Activated T-cell treated with anti-CD3 and anti-CD28 coated beads, Interleukin-2, amount 50 U/mL, for 4 hours (primary cell): ENCODE data around the gene TAT. TPM values are rescaled to one million over a fixed set of nuclear protein-coding genes. Genes with fewer than 3 reads are reported as not detected.
"Not testable (repeated sequence)": the region's sequence is repeated elsewhere in the genome, so short reads cannot be mapped to it uniquely, and the experiment has no call there.

Experiments
- ATAC-seq, 2 donors: fragments of 200-7000 bp; cut with Tn5 transposase; one replicate each; pipeline ENCODE4 v1.10.0; 2021
- DNase-seq: peaks from one replicate; pipeline ENCODE4 v3.0.0-alpha.2; 2020
- H3K27me3 Mint-ChIP-seq: one replicate; pipeline ENCODE4 v1.8.0; 2021; ENCODE audit warnings: low read depth, mixed read lengths
- H3K36me3 Mint-ChIP-seq: one replicate; pipeline ENCODE4 v1.8.0; 2022; ENCODE audit warnings: mixed read lengths; ENCODE audit not compliant: insufficient read depth
- H3K4me1 Mint-ChIP-seq: one replicate; pipeline ENCODE4 v1.8.0; 2021; ENCODE audit warnings: low read depth, mixed read lengths
- H3K4me3 Mint-ChIP-seq: one replicate; pipeline ENCODE4 v1.8.0; 2021; ENCODE audit warnings: mild to moderate bottlenecking, moderate library complexity, mixed read lengths
- H3K9me3 Mint-ChIP-seq: one replicate; pipeline ENCODE4 v1.8.0; 2021; ENCODE audit warnings: mixed read lengths
- total RNA-seq, 3 donors: library from RNA; stranded (reverse); gene quantifications; one replicate each; pipeline ENCODE4 v1.2.1, GENCODE V29; 2021

Gene TAT
- total RNA-seq = under 1 TPM; 0.45 to 0.54 (median 0.48) TPM

GRCh38 chr16:71576971-71577370 lies at the start of gene TAT:
TAT (minus strand) TSS chr16:71577092; CDS start chr16:71576415, 677 bp downstream.
- no peak for ATAC-seq
- H3K36me3 Mint-ChIP-seq = no peaks in the 10 kb centered on the region
- no peaks in the 10 kb centered on the region for H3K9me3 Mint-ChIP-seq
- peaks cover 20% of the 10 kb centered on the region for H3K27me3 Mint-ChIP-seq
- H3K4me1 Mint-ChIP-seq = no peaks in the 10 kb centered on the region
- no peak for DNase-seq
- H3K4me3 Mint-ChIP-seq = no peak within 1 kb of the TSS

- peaks cover 11% of the 10 kb centered on the region for H3K4me1 Mint-ChIP-seq
- peaks cover 20% of the 10 kb centered on the region for H3K27me3 Mint-ChIP-seq
- peak within 1 kb of the TSS; percentile 35 for H3K4me3 Mint-ChIP-seq
- peak; percentile 24 for DNase-seq
- H3K36me3 Mint-ChIP-seq = no peaks in the 10 kb centered on the region
- peak in 1 of 2 donors; percentile 32 for ATAC-seq
- no peaks in the 10 kb centered on the region for H3K9me3 Mint-ChIP-seq
Observed at GRCh38 chr16:71626018-71626857, 49.3 kb upstream of the TAT start, which contains the start of gene MARVELD3. MARVELD3 (plus strand) TSS chr16:71626184; CDS start chr16:71626230, 46 bp downstream.

- ATAC-seq = no peak
- Mint-ChIP-seq H3K27me3 (peaks cover 20% of the 10 kb centered on the region), H3K36me3 (no peaks in the 10 kb centered on the region), H3K4me3 (no peak overlapping the region), H3K4me1 (peaks cover 13% of the 10 kb centered on the region), H3K9me3 (no peaks in the 10 kb centered on the region)
- DNase-seq = no peak
Observed at GRCh38 chr16:71625113-71625850, 48.4 kb upstream of the TAT start.

- no peak for ATAC-seq
- Mint-ChIP-seq H3K4me1 (peaks cover 13% of the 10 kb centered on the region), H3K9me3 (no peaks in the 10 kb centered on the region), H3K36me3 (no peaks in the 10 kb centered on the region), H3K27me3 (peaks cover 19% of the 10 kb centered on the region), H3K4me3 (no peak overlapping the region)
- no peak for DNase-seq
Observed at GRCh38 chr16:71623597-71623996, 46.7 kb upstream of the TAT start.

- H3K36me3 Mint-ChIP-seq = no peaks in the 10 kb centered on the region
- no peak for DNase-seq
- peaks cover 10% of the 10 kb centered on the region for H3K27me3 Mint-ChIP-seq
- H3K4me1 Mint-ChIP-seq = peaks cover 13% of the 10 kb centered on the region
- H3K4me3 Mint-ChIP-seq = no peak overlapping the region
- H3K9me3 Mint-ChIP-seq = no peaks in the 10 kb centered on the region
- ATAC-seq = no peak
Observed at GRCh38 chr16:71622088-71622487, 45.2 kb upstream of the TAT start.

- ATAC-seq = no peak
- H3K9me3 Mint-ChIP-seq = no peaks in the 10 kb centered on the region
- no peak overlapping the region for H3K4me3 Mint-ChIP-seq
- H3K36me3 Mint-ChIP-seq = no peaks in the 10 kb centered on the region
- DNase-seq = no peak
- peaks cover 11% of the 10 kb centered on the region for H3K4me1 Mint-ChIP-seq
- H3K27me3 Mint-ChIP-seq = peaks cover 21% of the 10 kb centered on the region
Observed at GRCh38 chr16:71618429-71618828, 41.5 kb upstream of the TAT start.

- H3K4me3 Mint-ChIP-seq, H3K4me1 Mint-ChIP-seq, DNase-seq, H3K9me3 Mint-ChIP-seq, H3K36me3 Mint-ChIP-seq, ATAC-seq: not testable (repeated sequence)
- peaks cover 38% of the 10 kb centered on the region for H3K27me3 Mint-ChIP-seq
Observed at GRCh38 chr16:71614956-71615355, 38.1 kb upstream of the TAT start.

GRCh38 chr16:71610936-71611871 lies 34.3 kb upstream of the TAT start:
- no peaks in the 10 kb centered on the region for H3K9me3 Mint-ChIP-seq
- peaks cover 5% of the 10 kb centered on the region for H3K4me1 Mint-ChIP-seq
- peaks cover 34% of the 10 kb centered on the region for H3K27me3 Mint-ChIP-seq
- DNase-seq (peak; percentile 76), ATAC-seq (peak; percentile 88 to 91)
- no peak overlapping the region for H3K4me3 Mint-ChIP-seq
- H3K36me3 Mint-ChIP-seq = no peaks in the 10 kb centered on the region

- H3K9me3 Mint-ChIP-seq = no peaks in the 10 kb centered on the region
- H3K4me3 Mint-ChIP-seq = no peak overlapping the region
- H3K4me1 Mint-ChIP-seq = peaks cover 5% of the 10 kb centered on the region
- no peak for DNase-seq
- H3K36me3 Mint-ChIP-seq = no peaks in the 10 kb centered on the region
- ATAC-seq = no peak
- peaks cover 29% of the 10 kb centered on the region for H3K27me3 Mint-ChIP-seq
Observed at GRCh38 chr16:71610447-71610846, 33.6 kb upstream of the TAT start.

GRCh38 chr16:71609066-71609465 lies 32.2 kb upstream of the TAT start:
- H3K36me3 Mint-ChIP-seq = no peaks in the 10 kb centered on the region
- no peak for DNase-seq
- peaks cover 5% of the 10 kb centered on the region for H3K4me1 Mint-ChIP-seq
- H3K27me3 Mint-ChIP-seq = peaks cover 23% of the 10 kb centered on the region
- no peaks in the 10 kb centered on the region for H3K9me3 Mint-ChIP-seq
- ATAC-seq = no peak
- no peak overlapping the region for H3K4me3 Mint-ChIP-seq

- ATAC-seq (no peak), DNase-seq (no peak)
- H3K9me3 Mint-ChIP-seq = no peaks in the 10 kb centered on the region
- no peak overlapping the region for H3K4me3 Mint-ChIP-seq
- H3K36me3 Mint-ChIP-seq = no peaks in the 10 kb centered on the region
- peaks cover 22% of the 10 kb centered on the region for H3K27me3 Mint-ChIP-seq
- H3K4me1 Mint-ChIP-seq = no peaks in the 10 kb centered on the region
Observed at GRCh38 chr16:71600822-71601221, 23.9 kb upstream of the TAT start.

GRCh38 chr16:71598426-71598825 lies 21.5 kb upstream of the TAT start:
- H3K9me3 Mint-ChIP-seq, ATAC-seq, H3K4me1 Mint-ChIP-seq, H3K36me3 Mint-ChIP-seq, H3K4me3 Mint-ChIP-seq, DNase-seq: not testable (repeated sequence)
- peaks cover 31% of the 10 kb centered on the region for H3K27me3 Mint-ChIP-seq

- peaks cover 51% of the 10 kb centered on the region for H3K27me3 Mint-ChIP-seq
Observed at GRCh38 chr16:71595340-71595826, 18.5 kb upstream of the TAT start.

More at GRCh38 chr16:71595340-71595826, 18.5 kb upstream of the TAT start:
- not testable (repeated sequence) for ATAC-seq, H3K36me3 Mint-ChIP-seq, H3K9me3 Mint-ChIP-seq, DNase-seq, H3K4me3 Mint-ChIP-seq, H3K4me1 Mint-ChIP-seq
